22Rv1 (cell line): ENCODE results near the gene OR10A2.
"Not testable (repeated sequence)": the region's sequence is repeated elsewhere in the genome, so short reads cannot be mapped to it uniquely, and the experiment has no call there.

ENCODE experiments used
- H3K27ac ChIP-seq: fragments of 450-650 bp; 2 replicates; pipeline ENCODE4 v1.5.1; 2017
- CTCF ChIP-seq: fragments of 450-650 bp; IDR thresholded peaks from 2 replicates; pipeline ENCODE4 v1.5.1; 2017; ENCODE audit warnings: mild to moderate bottlenecking
- ZFX ChIP-seq: fragments of 450-650 bp; IDR thresholded peaks from 2 replicates; pipeline ENCODE4 v1.6.1; 2017; ENCODE audit warnings: antibody characterized with exemption, borderline replicate concordance

Gene OR10A2

GRCh38 chr11:6833356-6833755, 29.5 kb upstream of the OR10A2 start:
- TF ChIP-seq CTCF, result no peak

GRCh38 chr11:6834021-6834420, 28.8 kb upstream of the OR10A2 start:
- TF ChIP-seq ZFX, result no peak
- no peak for TF ChIP-seq CTCF
- H3K27ac ChIP-seq, result no peak overlapping the region

More at GRCh38 chr11:6833356-6833755, 29.5 kb upstream of the OR10A2 start:
- H3K27ac ChIP-seq, result no peak overlapping the region

- no peak overlapping the region for H3K27ac ChIP-seq
- TF ChIP-seq CTCF (no peak), ZFX (no peak)
These were observed 21.2 kb upstream of the OR10A2 start for GRCh38 chr11:6841694-6842093.

GRCh38 chr11:6843670-6844069, 19.2 kb upstream of the OR10A2 start:
- no peak for TF ChIP-seq CTCF
- no peak for TF ChIP-seq ZFX
- no peak overlapping the region for H3K27ac ChIP-seq

GRCh38 chr11:6844356-6844755, 18.5 kb upstream of the OR10A2 start:
- TF ChIP-seq ZFX (no peak), CTCF (no peak)
- no peak overlapping the region for H3K27ac ChIP-seq

- no peak within 1 kb of the TSS for H3K27ac ChIP-seq
- TF ChIP-seq ZFX (no peak), CTCF (no peak)
These were observed 17.5 kb upstream of the OR10A2 start, which contains the start of gene OR10A5 for GRCh38 chr11:6845383-6845782. Gene OR10A5, plus strand, starts transcription at chr11:6845683. Its CDS starts 0 bp downstream, at chr11:6845683.

GRCh38 chr11:6850526-6850925, 12.3 kb upstream of the OR10A2 start:
- no peak overlapping the region for H3K27ac ChIP-seq
- no peak for TF ChIP-seq ZFX
- TF ChIP-seq CTCF, result no peak

GRCh38 chr11:6854801-6855200, 8.1 kb upstream of the OR10A2 start:
- not testable (repeated sequence) for H3K27ac ChIP-seq
